ENCODE measurements around the gene PTPRD.

DNA sequence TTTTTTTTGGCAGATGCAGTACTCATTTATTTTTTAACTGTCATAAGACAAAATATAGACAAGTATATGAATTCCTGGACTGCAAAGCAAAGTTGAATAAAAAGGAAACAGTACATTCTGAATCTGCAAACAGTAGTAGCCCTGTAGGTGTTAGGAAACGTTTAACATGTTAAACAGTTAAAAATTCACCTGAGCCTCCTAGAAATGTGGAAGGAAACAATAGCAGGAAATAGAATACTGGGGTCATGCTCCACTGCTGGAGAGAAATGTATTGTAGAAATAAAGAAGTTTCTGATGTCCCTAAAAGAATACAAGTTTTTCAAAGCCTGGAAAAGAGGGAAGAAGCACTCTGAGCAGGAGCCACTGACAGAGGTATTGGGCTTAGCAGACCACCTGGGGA lies 866.0 kb downstream of the PTPRD start:
- TF ChIP-seq, protein P1, sequence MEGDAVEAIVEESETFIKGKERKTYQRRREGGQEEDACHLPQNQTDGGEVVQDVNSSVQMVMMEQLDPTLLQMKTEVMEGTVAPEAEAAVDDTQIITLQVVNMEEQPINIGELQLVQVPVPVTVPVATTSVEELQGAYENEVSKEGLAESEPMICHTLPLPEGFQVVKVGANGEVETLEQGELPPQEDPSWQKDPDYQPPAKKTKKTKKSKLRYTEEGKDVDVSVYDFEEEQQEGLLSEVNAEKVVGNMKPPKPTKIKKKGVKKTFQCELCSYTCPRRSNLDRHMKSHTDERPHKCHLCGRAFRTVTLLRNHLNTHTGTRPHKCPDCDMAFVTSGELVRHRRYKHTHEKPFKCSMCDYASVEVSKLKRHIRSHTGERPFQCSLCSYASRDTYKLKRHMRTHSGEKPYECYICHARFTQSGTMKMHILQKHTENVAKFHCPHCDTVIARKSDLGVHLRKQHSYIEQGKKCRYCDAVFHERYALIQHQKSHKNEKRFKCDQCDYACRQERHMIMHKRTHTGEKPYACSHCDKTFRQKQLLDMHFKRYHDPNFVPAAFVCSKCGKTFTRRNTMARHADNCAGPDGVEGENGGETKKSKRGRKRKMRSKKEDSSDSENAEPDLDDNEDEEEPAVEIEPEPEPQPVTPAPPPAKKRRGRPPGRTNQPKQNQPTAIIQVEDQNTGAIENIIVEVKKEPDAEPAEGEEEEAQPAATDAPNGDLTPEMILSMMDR (IDR thresholded peaks at IDR 0.05), result no peak
- TF ChIP-seq POLR2A (IDR thresholded peaks at IDR 0.05), result no peak

All from thyroid gland (tissue), 4 donors.